ENCODE results near the gene AASDH. TPM values are rescaled to one million over a fixed set of nuclear protein-coding genes. Genes with fewer than 3 reads are reported as not detected.
A peak's percentile ranks its signal among the peaks of the same experiment; 100 is the strongest.

AASDH gene
- total and polyA plus RNA-seq, 2 of the 13 experiments (the other 11 are each of a cell fraction or from before 2014, with no cell fraction given): 12.6 to 14.1 TPM

DNA sequence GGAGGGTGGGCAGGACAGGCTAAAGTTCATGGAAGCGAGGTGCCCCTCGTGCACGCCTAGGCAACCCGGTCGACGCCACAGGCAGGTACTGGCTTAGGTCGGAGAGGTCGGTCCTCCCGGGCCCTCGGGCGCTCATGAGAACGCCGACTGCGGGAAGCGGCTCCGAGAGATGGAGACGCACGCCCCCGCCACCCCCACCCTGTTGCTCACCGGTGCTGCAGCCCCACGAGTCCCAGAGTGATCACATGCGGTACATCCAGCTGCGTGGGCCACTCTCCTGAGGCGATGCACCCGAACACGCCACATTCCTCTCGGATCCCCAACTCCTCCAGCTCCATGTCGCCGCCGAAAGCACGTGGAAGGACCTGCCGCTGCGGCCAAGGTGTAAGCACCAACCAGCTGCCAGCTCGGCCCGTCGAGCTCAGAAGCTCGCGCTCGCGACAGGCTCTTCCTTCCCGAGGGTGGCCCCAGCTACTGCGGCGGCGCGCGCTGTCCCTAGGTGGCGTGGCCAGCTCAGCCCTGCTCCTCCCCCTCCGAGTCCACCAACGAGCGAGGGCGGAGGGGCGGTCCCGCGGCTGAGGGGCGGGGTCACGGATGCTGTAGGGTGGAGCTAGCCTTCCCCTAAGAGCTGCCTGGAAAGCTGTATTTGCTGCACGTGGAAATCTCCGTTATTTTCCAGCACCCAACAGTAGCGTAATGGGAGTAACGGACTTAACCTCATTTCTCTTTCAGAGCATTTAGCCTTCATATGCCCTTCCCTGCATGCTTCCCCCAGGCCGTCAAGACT, 48.0 kb upstream of the AASDH start, which contains the start of gene PPAT (continued):
- TF ChIP-seq, protein P1, sequence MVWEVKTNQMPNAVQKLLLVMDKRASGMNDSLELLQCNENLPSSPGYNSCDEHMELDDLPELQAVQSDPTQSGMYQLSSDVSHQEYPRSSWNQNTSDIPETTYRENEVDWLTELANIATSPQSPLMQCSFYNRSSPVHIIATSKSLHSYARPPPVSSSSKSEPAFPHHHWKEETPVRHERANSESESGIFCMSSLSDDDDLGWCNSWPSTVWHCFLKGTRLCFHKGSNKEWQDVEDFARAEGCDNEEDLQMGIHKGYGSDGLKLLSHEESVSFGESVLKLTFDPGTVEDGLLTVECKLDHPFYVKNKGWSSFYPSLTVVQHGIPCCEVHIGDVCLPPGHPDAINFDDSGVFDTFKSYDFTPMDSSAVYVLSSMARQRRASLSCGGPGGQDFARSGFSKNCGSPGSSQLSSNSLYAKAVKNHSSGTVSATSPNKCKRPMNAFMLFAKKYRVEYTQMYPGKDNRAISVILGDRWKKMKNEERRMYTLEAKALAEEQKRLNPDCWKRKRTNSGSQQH (CRISPR knock-in tag; IDR thresholded peaks at IDR 0.05; ENCODE audit: low read depth): peak; percentile 6; the same call in 1 of the 2 replicates
- TF ChIP-seq, protein P2, sequence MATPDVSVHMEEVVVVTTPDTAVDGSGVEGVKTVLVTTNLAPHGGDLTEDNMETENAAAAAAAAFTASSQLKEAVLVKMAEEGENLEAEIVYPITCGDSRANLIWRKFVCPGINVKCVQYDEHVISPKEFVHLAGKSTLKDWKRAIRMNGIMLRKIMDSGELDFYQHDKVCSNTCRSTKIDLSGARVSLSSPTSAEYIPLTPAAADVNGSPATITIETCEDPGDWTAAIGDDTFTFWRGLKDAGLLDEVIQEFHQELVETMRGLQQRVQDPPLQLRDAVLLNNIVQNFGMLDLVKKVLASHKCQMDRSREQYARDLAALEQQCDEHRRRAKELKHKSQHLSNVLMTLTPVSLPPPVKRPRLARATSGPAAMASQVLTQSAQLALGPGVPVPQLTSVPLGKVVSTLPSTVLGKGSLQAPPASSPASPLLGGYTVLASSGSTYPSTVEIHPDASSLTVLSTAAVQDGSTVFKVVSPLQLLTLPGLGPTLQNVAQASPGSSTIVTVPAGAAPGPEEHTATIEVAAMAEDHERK (CRISPR knock-in tag; IDR thresholded peaks at IDR 0.05; ENCODE audit: low read depth): 0 out of 2 replicates have a peak, but pooled peaks have one; percentile 7
- TF ChIP-seq HNRNPL (IDR thresholded peaks at IDR 0.05; ENCODE audit: low read depth, low read length) (peak; percentile 36; the same call in 1 of the 2 replicates), ZNF143 (CRISPR knock-in tag; IDR thresholded peaks at IDR 0.05) (no peak; the same call in 1 of the 2 replicates)
- TF ChIP-seq, protein P3, sequence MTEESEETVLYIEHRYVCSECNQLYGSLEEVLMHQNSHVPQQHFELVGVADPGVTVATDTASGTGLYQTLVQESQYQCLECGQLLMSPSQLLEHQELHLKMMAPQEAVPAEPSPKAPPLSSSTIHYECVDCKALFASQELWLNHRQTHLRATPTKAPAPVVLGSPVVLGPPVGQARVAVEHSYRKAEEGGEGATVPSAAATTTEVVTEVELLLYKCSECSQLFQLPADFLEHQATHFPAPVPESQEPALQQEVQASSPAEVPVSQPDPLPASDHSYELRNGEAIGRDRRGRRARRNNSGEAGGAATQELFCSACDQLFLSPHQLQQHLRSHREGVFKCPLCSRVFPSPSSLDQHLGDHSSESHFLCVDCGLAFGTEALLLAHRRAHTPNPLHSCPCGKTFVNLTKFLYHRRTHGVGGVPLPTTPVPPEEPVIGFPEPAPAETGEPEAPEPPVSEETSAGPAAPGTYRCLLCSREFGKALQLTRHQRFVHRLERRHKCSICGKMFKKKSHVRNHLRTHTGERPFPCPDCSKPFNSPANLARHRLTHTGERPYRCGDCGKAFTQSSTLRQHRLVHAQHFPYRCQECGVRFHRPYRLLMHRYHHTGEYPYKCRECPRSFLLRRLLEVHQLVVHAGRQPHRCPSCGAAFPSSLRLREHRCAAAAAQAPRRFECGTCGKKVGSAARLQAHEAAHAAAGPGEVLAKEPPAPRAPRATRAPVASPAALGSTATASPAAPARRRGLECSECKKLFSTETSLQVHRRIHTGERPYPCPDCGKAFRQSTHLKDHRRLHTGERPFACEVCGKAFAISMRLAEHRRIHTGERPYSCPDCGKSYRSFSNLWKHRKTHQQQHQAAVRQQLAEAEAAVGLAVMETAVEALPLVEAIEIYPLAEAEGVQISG (CRISPR knock-in tag; IDR thresholded peaks at IDR 0.05): peak; percentile 77
- TF ChIP-seq, protein P4, sequence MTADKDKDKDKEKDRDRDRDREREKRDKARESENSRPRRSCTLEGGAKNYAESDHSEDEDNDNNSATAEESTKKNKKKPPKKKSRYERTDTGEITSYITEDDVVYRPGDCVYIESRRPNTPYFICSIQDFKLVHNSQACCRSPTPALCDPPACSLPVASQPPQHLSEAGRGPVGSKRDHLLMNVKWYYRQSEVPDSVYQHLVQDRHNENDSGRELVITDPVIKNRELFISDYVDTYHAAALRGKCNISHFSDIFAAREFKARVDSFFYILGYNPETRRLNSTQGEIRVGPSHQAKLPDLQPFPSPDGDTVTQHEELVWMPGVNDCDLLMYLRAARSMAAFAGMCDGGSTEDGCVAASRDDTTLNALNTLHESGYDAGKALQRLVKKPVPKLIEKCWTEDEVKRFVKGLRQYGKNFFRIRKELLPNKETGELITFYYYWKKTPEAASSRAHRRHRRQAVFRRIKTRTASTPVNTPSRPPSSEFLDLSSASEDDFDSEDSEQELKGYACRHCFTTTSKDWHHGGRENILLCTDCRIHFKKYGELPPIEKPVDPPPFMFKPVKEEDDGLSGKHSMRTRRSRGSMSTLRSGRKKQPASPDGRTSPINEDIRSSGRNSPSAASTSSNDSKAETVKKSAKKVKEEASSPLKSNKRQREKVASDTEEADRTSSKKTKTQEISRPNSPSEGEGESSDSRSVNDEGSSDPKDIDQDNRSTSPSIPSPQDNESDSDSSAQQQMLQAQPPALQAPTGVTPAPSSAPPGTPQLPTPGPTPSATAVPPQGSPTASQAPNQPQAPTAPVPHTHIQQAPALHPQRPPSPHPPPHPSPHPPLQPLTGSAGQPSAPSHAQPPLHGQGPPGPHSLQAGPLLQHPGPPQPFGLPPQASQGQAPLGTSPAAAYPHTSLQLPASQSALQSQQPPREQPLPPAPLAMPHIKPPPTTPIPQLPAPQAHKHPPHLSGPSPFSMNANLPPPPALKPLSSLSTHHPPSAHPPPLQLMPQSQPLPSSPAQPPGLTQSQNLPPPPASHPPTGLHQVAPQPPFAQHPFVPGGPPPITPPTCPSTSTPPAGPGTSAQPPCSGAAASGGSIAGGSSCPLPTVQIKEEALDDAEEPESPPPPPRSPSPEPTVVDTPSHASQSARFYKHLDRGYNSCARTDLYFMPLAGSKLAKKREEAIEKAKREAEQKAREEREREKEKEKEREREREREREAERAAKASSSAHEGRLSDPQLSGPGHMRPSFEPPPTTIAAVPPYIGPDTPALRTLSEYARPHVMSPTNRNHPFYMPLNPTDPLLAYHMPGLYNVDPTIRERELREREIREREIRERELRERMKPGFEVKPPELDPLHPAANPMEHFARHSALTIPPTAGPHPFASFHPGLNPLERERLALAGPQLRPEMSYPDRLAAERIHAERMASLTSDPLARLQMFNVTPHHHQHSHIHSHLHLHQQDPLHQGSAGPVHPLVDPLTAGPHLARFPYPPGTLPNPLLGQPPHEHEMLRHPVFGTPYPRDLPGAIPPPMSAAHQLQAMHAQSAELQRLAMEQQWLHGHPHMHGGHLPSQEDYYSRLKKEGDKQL (CRISPR knock-in tag; IDR thresholded peaks at IDR 0.05; ENCODE audit: low read depth): peak; percentile 13; the same call in 1 of the 2 replicates
- TF ChIP-seq, protein P5, sequence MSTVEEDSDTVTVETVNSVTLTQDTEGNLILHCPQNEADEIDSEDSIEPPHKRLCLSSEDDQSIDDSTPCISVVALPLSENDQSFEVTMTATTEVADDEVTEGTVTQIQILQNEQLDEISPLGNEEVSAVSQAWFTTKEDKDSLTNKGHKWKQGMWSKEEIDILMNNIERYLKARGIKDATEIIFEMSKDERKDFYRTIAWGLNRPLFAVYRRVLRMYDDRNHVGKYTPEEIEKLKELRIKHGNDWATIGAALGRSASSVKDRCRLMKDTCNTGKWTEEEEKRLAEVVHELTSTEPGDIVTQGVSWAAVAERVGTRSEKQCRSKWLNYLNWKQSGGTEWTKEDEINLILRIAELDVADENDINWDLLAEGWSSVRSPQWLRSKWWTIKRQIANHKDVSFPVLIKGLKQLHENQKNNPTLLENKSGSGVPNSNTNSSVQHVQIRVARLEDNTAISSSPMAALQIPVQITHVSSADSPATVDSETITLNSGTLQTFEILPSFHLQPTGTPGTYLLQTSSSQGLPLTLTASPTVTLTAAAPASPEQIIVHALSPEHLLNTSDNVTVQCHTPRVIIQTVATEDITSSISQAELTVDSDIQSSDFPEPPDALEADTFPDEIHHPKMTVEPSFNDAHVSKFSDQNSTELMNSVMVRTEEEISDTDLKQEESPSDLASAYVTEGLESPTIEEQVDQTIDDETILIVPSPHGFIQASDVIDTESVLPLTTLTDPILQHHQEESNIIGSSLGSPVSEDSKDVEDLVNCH (CRISPR knock-in tag; IDR thresholded peaks at IDR 0.05): no peak

Measured in HepG2 (cell line).